DND-41 (cell line): Measurements from ENCODE around the gene TMEM132D.

ENCODE experiments used
- ATAC-seq: fragments of 200-7000 bp; cut with Tn5 transposase; 3 replicates; pipeline ENCODE4 v1.9.1; 2021; ENCODE audit warnings: low read depth; ENCODE audit not compliant: insufficient read depth
- DNase-seq: peaks from one replicate; pipeline ENCODE4 v3.0.0-alpha.2; 2020
- H2AFZ ChIP-seq: 2 replicates; pipeline ENCODE4 v1.6.0; 2012; ENCODE audit warnings: low read depth, low read length
- H3K27ac ChIP-seq: 2 replicates; pipeline ENCODE4 v1.5.1; 2012; ENCODE audit warnings: low read length, inconsistent platforms
- H3K27me3 ChIP-seq: fragments of 200-600 bp; sonication (generic); 2 replicates; pipeline ENCODE4 v1.6.0; 2012; ENCODE audit warnings: low read length, mild to moderate bottlenecking, inconsistent platforms; ENCODE audit not compliant: insufficient read depth, poor library complexity
- H3K36me3 ChIP-seq: 2 replicates; pipeline ENCODE4 v1.5.1; 2012; ENCODE audit warnings: low read length, inconsistent platforms; ENCODE audit not compliant: insufficient read depth
- H3K4me1 ChIP-seq: 2 replicates; pipeline ENCODE4 v1.5.1; 2012; ENCODE audit warnings: mild to moderate bottlenecking, low read length; ENCODE audit not compliant: insufficient read depth
- H3K4me2 ChIP-seq: 2 replicates; pipeline ENCODE4 v1.6.0; 2012; ENCODE audit warnings: mild to moderate bottlenecking, moderate library complexity, low read length, inconsistent platforms; ENCODE audit not compliant: insufficient read depth
- H3K4me3 ChIP-seq, 2 experiments: fragments of 200-600 bp in 1 of 2; shearing (Covaris generic) in 1 of 2; 2 replicates each; pipeline ENCODE4 v1.5.1; 2012 to 2016; ENCODE audit warnings: inconsistent platforms in 2 of 2, low read length in 2 of 2, mild to moderate bottlenecking in 2 of 2, low read depth in 1 of 2, moderate library complexity in 1 of 2
- H3K79me2 ChIP-seq: 2 replicates; pipeline ENCODE4 v1.6.0; 2012; ENCODE audit warnings: low read length, inconsistent platforms; ENCODE audit not compliant: insufficient read depth
- H3K9ac ChIP-seq: 2 replicates; pipeline ENCODE4 v1.6.0; 2012; ENCODE audit warnings: low read depth, mild to moderate bottlenecking, inconsistent platforms, low read length, moderate library complexity
- H3K9me3 ChIP-seq: 2 replicates; pipeline ENCODE4 v1.5.1; 2012; ENCODE audit warnings: low read length, moderate library complexity, mild to moderate bottlenecking, inconsistent platforms; ENCODE audit not compliant: insufficient read depth, severe bottlenecking
- H4K20me1 ChIP-seq: 2 replicates; pipeline ENCODE4 v1.6.0; 2012; ENCODE audit warnings: low read length; ENCODE audit not compliant: insufficient read depth
- CTCF ChIP-seq: IDR thresholded peaks from 2 replicates; pipeline ENCODE4 v1.5.1; 2012; ENCODE audit warnings: borderline replicate concordance, low read length, moderate library complexity, mild to moderate bottlenecking; ENCODE audit not compliant: poor library complexity, severe bottlenecking; ENCODE audit errors: extremely low read depth
- EZH2 ChIP-seq: IDR thresholded peaks from 3 replicates; pipeline ENCODE4 v1.6.1; 2012; ENCODE audit warnings: borderline replicate concordance, low read depth, mild to moderate bottlenecking, moderate library complexity, low read length, inconsistent platforms; ENCODE audit not compliant: severe bottlenecking

The TMEM132D gene

GRCh38 chr12:129840145-129840884 is 63.5 kb downstream of the TMEM132D start:
- Histone ChIP-seq H3K4me1 (no peaks in the 10 kb centered on the region), H3K9ac (no peak overlapping the region), H3K79me2 (no peaks in the 10 kb centered on the region), H3K27me3 (peaks cover 3% of the 10 kb centered on the region), H2AFZ (no peak overlapping the region), H3K36me3 (no peaks in the 10 kb centered on the region), H4K20me1 (no peaks in the 10 kb centered on the region), H3K4me2 (no peak overlapping the region), H3K9me3 (no peaks in the 10 kb centered on the region), H3K4me3 (no peak overlapping the region), H3K27ac (no peak overlapping the region)
- no peak for ATAC-seq
- DNase-seq: no peak
- no peak for TF ChIP-seq CTCF
- TF ChIP-seq EZH2: no peak

- ATAC-seq: no peak
- TF ChIP-seq EZH2 (no peak), CTCF (no peak)
Observed at GRCh38 chr12:129839679-129840078, 64.1 kb downstream of the TMEM132D start.

GRCh38 chr12:129831294-129831693 is 72.5 kb downstream of the TMEM132D start:
- no peaks in the 10 kb centered on the region for H3K79me2 ChIP-seq
- no peaks in the 10 kb centered on the region for H3K36me3 ChIP-seq
- H3K27me3 ChIP-seq: peaks cover 3% of the 10 kb centered on the region
- no peak overlapping the region for H3K27ac ChIP-seq
- ATAC-seq (no peak), DNase-seq (no peak)
- no peak overlapping the region for H3K4me3 ChIP-seq
- H3K9ac ChIP-seq: no peak overlapping the region
- H3K4me1 ChIP-seq: no peaks in the 10 kb centered on the region
- H3K4me2 ChIP-seq: no peak overlapping the region
- TF ChIP-seq EZH2: no peak
- no peak for TF ChIP-seq CTCF
- H3K9me3 ChIP-seq: no peaks in the 10 kb centered on the region
- H2AFZ ChIP-seq: no peak overlapping the region
- H4K20me1 ChIP-seq: no peaks in the 10 kb centered on the region

More at GRCh38 chr12:129839679-129840078, 64.1 kb downstream of the TMEM132D start:
- Histone ChIP-seq H3K79me2 (no peaks in the 10 kb centered on the region), H3K27me3 (peaks cover 3% of the 10 kb centered on the region), H3K4me3 (no peak overlapping the region), H4K20me1 (no peaks in the 10 kb centered on the region), H3K9me3 (no peaks in the 10 kb centered on the region), H2AFZ (no peak overlapping the region), H3K36me3 (no peaks in the 10 kb centered on the region), H3K4me2 (no peak overlapping the region), H3K27ac (no peak overlapping the region), H3K9ac (no peak overlapping the region), H3K4me1 (no peaks in the 10 kb centered on the region)
- no peak for DNase-seq
